Measurements from ENCODE around the gene PRKCE.

The PRKCE gene

GRCh38 chr2:45837812-45838341, 186.4 kb downstream of the PRKCE start:
- H3K9me3 ChIP-seq (ENCODE audit: control insufficient read depth, insufficient read depth, low read length): no peaks in the 10 kb centered on the region
- no peaks in the 10 kb centered on the region for H3K4me1 ChIP-seq (ENCODE audit: insufficient read depth, low read length)
- no peaks in the 10 kb centered on the region for H3K36me3 ChIP-seq (ENCODE audit: insufficient read depth, low read length)
- H3K9ac ChIP-seq (ENCODE audit: low read depth, low read length): no peak overlapping the region

- Histone ChIP-seq H3K9me3 (ENCODE audit: control insufficient read depth, insufficient read depth, low read length) (no peaks in the 10 kb centered on the region), H3K36me3 (ENCODE audit: insufficient read depth, low read length) (no peaks in the 10 kb centered on the region), H3K9ac (ENCODE audit: low read depth, low read length) (no peak overlapping the region), H3K4me1 (ENCODE audit: insufficient read depth, low read length) (no peaks in the 10 kb centered on the region)
Observed at GRCh38 chr2:45839508-45840251, 188.2 kb downstream of the PRKCE start.

- H3K4me1 ChIP-seq (ENCODE audit: insufficient read depth, low read length): no peaks in the 10 kb centered on the region
- H3K9ac ChIP-seq (ENCODE audit: low read depth, low read length): no peak overlapping the region
- H3K36me3 ChIP-seq (ENCODE audit: insufficient read depth, low read length): no peaks in the 10 kb centered on the region
- H3K9me3 ChIP-seq (ENCODE audit: control insufficient read depth, insufficient read depth, low read length): no peaks in the 10 kb centered on the region
Observed at GRCh38 chr2:45840481-45840880, 189.0 kb downstream of the PRKCE start.

- H3K9me3 ChIP-seq (ENCODE audit: control insufficient read depth, insufficient read depth, low read length): no peaks in the 10 kb centered on the region
Observed at GRCh38 chr2:45841752-45842407, 190.4 kb downstream of the PRKCE start.

GRCh38 chr2:45843136-45843535, 191.7 kb downstream of the PRKCE start:
- no peaks in the 10 kb centered on the region for H3K9me3 ChIP-seq (ENCODE audit: control insufficient read depth, insufficient read depth, low read length)
- no peaks in the 10 kb centered on the region for H3K4me1 ChIP-seq (ENCODE audit: insufficient read depth, low read length)
- H3K9ac ChIP-seq (ENCODE audit: low read depth, low read length): no peak overlapping the region
- no peaks in the 10 kb centered on the region for H3K36me3 ChIP-seq (ENCODE audit: insufficient read depth, low read length)

More at GRCh38 chr2:45841752-45842407, 190.4 kb downstream of the PRKCE start:
- H3K4me1 ChIP-seq (ENCODE audit: insufficient read depth, low read length): no peaks in the 10 kb centered on the region
- no peaks in the 10 kb centered on the region for H3K36me3 ChIP-seq (ENCODE audit: insufficient read depth, low read length)
- no peak overlapping the region for H3K9ac ChIP-seq (ENCODE audit: low read depth, low read length)

GRCh38 chr2:45844796-45845457, 193.5 kb downstream of the PRKCE start:
- Histone ChIP-seq H3K9ac (ENCODE audit: low read depth, low read length) (no peak overlapping the region), H3K9me3 (ENCODE audit: control insufficient read depth, insufficient read depth, low read length) (no peaks in the 10 kb centered on the region), H3K36me3 (ENCODE audit: insufficient read depth, low read length) (no peaks in the 10 kb centered on the region), H3K4me1 (ENCODE audit: insufficient read depth, low read length) (no peaks in the 10 kb centered on the region)

- H3K4me1 ChIP-seq (ENCODE audit: insufficient read depth, low read length): no peaks in the 10 kb centered on the region
- no peak overlapping the region for H3K9ac ChIP-seq (ENCODE audit: low read depth, low read length)
- no peaks in the 10 kb centered on the region for H3K36me3 ChIP-seq (ENCODE audit: insufficient read depth, low read length)
- H3K9me3 ChIP-seq (ENCODE audit: control insufficient read depth, insufficient read depth, low read length): no peaks in the 10 kb centered on the region
Observed at GRCh38 chr2:45845566-45845965, 194.1 kb downstream of the PRKCE start.

- Histone ChIP-seq H3K9ac (ENCODE audit: low read depth, low read length) (no peak overlapping the region), H3K9me3 (ENCODE audit: control insufficient read depth, insufficient read depth, low read length) (no peaks in the 10 kb centered on the region), H3K4me1 (ENCODE audit: insufficient read depth, low read length) (no peaks in the 10 kb centered on the region), H3K36me3 (ENCODE audit: insufficient read depth, low read length) (no peaks in the 10 kb centered on the region)
Observed at GRCh38 chr2:45849491-45850283, 198.2 kb downstream of the PRKCE start.

GRCh38 chr2:45850558-45850957, 199.1 kb downstream of the PRKCE start:
- H3K9me3 ChIP-seq (ENCODE audit: control insufficient read depth, insufficient read depth, low read length): no peaks in the 10 kb centered on the region
- no peak overlapping the region for H3K9ac ChIP-seq (ENCODE audit: low read depth, low read length)
- no peaks in the 10 kb centered on the region for H3K36me3 ChIP-seq (ENCODE audit: insufficient read depth, low read length)
- H3K4me1 ChIP-seq (ENCODE audit: insufficient read depth, low read length): no peaks in the 10 kb centered on the region

GRCh38 chr2:45851111-45851510, 199.6 kb downstream of the PRKCE start:
- H3K36me3 ChIP-seq (ENCODE audit: insufficient read depth, low read length): no peaks in the 10 kb centered on the region
- no peak overlapping the region for H3K9ac ChIP-seq (ENCODE audit: low read depth, low read length)
- no peaks in the 10 kb centered on the region for H3K9me3 ChIP-seq (ENCODE audit: control insufficient read depth, insufficient read depth, low read length)
- H3K4me1 ChIP-seq (ENCODE audit: insufficient read depth, low read length): no peaks in the 10 kb centered on the region

- Histone ChIP-seq H3K4me1 (ENCODE audit: insufficient read depth, low read length) (no peaks in the 10 kb centered on the region), H3K9me3 (ENCODE audit: control insufficient read depth, insufficient read depth, low read length) (no peaks in the 10 kb centered on the region), H3K36me3 (ENCODE audit: insufficient read depth, low read length) (no peaks in the 10 kb centered on the region), H3K9ac (ENCODE audit: low read depth, low read length) (no peak overlapping the region)
Observed at GRCh38 chr2:45851576-45852304, 200.3 kb downstream of the PRKCE start.

- no peaks in the 10 kb centered on the region for H3K36me3 ChIP-seq (ENCODE audit: insufficient read depth, low read length)
- H3K9me3 ChIP-seq (ENCODE audit: control insufficient read depth, insufficient read depth, low read length): no peaks in the 10 kb centered on the region
- H3K4me1 ChIP-seq (ENCODE audit: insufficient read depth, low read length): no peaks in the 10 kb centered on the region
- no peak overlapping the region for H3K9ac ChIP-seq (ENCODE audit: low read depth, low read length)
Observed at GRCh38 chr2:45852450-45853150, 201.1 kb downstream of the PRKCE start.

GRCh38 chr2:45855374-45855773, 203.9 kb downstream of the PRKCE start:
- H3K9ac ChIP-seq (ENCODE audit: low read depth, low read length): no peak overlapping the region
- H3K4me1 ChIP-seq (ENCODE audit: insufficient read depth, low read length): peaks cover 1% of the 10 kb centered on the region
- H3K36me3 ChIP-seq (ENCODE audit: insufficient read depth, low read length): no peaks in the 10 kb centered on the region
- H3K9me3 ChIP-seq (ENCODE audit: control insufficient read depth, insufficient read depth, low read length): no peaks in the 10 kb centered on the region

Measured in ES-I3 (cell line).